UCSD-AML1 (cell line): Measurements from ENCODE around the gene IFNA8.
A peak's percentile ranks its signal among the peaks of the same experiment; 100 is the strongest.
"Not testable (repeated sequence)": the region's sequence is repeated elsewhere in the genome, so short reads cannot be mapped to it uniquely, and the experiment has no call there.

Experiments used
- DNase-seq: peaks from one replicate; lab custom pipeline; 2025; ENCODE audit not compliant: unreplicated experiment; lab: John Stamatoyannopoulos, UW

The IFNA8 gene

DNA sequence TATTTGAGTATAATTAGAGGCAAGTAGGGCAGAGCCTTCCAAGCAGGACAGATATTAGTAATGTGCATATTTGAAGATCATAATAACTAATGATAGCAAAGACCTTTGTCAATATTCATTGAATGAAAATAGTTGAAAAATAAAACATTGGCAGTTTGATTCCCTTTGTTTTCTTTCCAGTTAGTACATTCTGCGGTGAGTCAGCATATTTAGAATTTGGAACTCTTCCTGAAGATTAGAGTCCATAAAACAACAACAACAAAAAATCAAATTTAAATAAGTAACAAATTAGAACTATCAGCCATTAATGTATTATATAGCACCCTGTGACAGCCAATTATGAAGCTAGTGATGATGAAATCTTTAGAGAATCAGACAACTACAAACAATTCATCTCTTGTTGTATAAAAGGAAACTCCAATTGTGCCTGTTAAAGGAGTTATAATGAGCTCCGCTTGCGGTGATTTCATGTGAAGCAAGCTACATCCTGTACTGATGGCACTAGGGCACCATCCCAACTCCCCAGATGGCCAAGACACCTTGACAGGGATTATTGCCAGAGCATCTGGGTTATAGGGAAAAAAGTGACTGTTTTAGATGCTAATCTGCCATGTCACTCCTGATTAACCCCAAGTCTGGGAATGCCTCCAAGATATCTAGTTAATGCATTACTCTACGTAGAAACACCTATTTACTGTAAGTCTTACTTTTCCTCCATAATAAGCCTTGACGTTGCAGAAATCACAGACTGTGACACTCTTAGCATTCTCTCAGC lies 6.8 kb downstream of the IFNA8 start:
- DNase-seq, result no peak

DNA sequence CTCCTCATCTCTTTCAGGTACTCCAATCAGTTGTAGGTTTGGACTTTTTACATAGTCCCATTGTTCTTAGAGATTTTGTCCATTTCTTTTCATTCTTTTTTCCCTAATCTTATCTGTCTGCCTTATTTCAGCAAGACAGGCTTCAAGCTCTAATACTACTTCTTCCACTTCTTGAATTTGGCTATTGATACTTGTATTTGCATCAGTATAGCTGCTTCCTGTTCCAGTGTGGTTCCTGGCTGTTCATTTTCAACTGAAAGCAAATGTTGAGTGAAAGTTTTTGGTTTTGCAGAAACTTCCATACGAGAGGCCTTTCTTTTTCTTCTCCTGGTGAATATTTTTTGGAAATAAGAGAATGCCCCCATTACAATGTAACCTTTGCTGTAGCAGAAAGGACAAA lies 19.3 kb downstream of the IFNA8 start:
- DNase-seq, result no peak

DNA sequence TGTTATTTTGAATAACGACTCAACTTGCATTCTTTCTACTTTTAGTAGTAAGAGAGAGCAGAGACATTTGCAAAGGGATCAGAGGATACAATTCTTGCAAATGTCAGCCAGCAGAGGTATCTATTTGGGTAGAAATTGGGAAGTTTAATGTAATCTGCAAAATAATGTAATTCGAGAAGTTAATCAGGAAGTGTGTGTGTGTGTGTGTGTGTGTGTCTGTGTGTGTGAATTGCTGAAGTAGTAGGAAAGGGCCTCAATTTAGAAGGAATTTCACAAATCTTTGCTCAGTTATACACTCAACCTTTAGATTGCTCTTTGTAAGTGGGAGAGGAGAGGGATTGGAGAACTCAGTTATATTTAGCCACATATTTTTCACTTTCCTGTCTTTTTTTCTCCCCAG lies 20.3 kb downstream of the IFNA8 start:
- no peak for DNase-seq

DNA sequence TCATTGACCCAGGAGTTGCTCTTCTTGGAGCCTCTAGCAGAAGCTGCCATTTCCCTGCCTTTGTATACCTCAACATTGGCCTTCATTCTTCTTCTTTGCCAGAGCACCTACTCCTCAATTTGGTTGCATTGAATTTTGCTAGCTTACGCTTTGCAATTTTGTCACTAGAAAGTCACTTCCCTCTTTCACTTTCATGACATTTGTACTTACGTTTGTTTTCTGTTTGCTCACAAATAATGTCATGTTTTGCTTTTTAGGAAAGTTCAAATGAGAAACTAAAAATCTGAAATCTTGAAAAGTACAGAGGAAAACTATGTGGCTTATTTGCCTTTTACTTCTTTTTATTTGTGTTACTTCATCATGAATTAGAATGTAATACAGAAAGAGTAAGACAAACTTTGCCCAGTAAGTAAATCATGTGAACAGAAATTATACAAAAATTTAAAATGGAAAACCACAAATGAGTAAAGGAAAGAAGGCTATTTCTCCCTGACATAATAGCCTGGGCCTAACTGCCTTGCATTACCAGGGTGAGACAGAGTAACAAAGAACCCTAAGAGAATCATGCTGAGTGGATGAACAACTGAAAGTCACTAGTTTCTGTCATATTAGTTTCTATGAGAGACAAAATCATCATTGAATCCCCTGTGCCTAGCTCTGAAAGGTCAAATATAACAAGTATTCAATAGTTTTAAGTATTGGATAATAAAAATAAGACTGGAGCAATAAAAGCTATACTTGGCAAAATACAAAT lies 23.9 kb downstream of the IFNA8 start:
- DNase-seq, result no peak

DNA sequence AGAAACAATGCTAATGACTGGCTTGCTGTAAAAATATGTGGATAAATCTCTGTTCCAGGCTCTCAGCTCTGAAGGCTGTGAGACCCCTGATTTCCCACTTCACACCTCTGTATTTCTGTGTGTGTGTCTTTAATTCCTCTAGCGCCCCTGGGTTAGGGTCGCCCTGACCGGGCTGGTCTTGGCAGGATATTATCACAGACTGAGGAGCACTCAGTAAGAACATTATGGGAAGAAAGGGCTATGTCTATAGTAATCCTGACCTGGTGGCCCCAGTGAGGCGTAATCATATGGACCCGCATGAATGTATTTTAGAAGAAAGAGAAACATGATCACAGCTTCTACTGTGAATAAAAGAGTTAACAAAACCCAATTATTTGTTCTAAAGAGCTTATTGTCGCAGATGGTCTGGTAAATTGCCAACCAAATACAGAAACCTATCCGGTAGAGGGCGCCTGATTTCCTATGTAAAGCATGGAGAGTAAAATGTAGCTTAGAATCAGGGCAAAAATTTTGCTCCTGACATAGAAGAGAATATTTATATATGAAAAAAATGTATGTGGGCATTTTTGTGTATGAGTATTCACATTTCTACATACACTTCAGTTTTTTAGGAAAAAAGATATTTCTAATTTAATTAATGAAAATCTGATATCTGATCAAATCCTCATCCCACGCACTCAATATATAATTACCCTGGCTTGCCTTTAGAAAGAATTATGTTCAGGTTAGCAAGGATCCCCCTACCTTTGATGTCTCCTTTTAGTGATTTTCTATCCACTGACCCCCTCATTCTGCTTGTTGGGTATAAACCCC lies 25.5 kb downstream of the IFNA8 start:
- DNase-seq, result no peak

DNA sequence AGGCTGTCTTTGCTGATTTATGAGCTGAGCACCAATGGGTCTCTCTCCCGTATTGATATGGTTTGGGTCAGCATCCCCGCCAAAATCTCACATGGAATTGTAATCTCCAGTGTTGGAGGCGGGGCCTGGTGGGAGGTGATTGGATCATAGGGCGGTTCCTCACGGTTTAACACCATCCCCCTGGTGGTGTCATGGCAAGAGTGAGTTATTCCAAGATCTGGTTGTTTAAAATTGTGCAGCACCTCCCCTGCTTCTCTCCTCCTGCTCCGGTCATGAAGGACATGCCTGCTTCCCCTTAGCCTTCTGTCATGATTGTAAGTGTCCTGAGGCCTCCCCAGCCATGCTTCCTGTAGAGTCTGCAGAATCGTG lies 26.1 kb downstream of the IFNA8 start:
- not testable (repeated sequence) for DNase-seq

DNA sequence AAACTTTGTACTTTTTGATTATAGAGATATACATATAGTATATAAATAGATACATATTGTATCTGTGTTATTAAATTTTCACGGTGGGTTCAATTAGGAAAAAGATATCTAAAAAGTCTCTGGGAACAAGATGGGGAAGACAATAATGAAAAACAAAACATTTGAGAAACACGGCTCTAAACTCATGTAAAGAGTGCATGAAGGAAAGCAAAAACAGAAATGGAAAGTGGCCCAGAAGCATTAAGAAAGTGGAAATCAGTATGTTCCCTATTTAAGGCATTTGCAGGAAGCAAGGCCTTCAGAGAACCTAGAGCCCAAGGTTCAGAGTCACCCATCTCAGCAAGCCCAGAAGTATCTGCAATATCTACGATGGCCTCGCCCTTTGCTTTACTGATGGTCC lies 31.2 kb downstream of the IFNA8 start, which contains the start of gene IFNA1:
TSS of gene IFNA1 (plus strand) at position 301 of the 400 bp plus-strand sequence. CDS start at position 370, 69 bp downstream.
- no peak for DNase-seq

DNA sequence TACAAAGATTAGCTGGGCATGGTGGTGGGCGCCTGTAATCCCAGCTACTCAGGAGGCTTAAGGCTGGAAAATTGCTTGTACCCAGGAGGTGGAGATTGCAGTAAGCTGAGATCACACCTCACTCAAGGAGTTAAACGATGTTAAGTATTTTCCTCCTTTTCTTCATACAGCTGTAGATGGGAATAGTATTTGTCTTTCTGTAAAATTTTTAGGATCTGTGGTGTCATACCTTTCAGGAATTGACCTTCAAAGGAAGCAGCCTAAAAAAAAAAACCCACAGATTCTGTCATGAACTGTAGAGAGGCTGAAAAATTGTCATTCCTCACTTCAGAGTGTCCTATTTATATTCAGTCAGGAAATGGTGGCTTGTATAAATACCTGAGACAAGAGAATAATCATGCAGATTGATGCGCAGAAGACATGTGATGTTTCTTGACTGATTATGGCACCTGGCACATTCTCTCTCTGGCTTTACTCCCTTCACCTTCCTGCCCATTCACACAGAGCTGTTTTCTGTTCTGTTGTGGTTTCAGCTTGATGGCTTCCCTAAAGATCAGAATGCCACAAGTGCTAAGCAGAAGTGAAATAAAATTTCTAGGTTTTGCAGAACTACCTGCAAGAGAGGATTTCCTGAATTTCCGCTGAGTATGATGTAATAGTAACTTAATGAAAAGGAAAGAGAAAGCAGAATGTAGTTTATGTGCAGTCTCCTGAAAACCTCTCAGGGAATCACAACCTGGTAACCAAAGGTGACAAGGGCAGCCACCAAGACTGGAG lies 35.1 kb downstream of the IFNA8 start:
- DNase-seq, result no peak

DNA sequence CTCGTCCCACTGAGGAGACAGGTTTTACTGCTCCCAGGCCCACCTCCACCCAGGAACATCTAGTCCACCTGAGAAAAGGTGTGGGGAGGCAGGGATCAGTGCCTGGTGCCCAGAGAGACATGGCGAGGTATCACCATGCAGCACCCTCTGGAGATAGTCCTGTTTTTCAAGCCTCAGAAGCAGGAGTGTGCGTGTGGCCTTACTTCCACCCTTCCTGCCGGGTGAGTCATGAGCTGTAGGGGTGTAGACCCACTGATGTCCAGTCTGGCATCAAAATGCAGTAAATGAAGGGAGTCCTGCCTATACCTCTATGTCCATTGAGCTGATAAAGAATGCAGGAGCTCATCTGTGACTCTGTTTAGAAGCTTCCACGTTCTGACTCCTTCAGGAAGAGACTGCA lies 40.4 kb downstream of the IFNA8 start:
- not testable (repeated sequence) for DNase-seq

DNA sequence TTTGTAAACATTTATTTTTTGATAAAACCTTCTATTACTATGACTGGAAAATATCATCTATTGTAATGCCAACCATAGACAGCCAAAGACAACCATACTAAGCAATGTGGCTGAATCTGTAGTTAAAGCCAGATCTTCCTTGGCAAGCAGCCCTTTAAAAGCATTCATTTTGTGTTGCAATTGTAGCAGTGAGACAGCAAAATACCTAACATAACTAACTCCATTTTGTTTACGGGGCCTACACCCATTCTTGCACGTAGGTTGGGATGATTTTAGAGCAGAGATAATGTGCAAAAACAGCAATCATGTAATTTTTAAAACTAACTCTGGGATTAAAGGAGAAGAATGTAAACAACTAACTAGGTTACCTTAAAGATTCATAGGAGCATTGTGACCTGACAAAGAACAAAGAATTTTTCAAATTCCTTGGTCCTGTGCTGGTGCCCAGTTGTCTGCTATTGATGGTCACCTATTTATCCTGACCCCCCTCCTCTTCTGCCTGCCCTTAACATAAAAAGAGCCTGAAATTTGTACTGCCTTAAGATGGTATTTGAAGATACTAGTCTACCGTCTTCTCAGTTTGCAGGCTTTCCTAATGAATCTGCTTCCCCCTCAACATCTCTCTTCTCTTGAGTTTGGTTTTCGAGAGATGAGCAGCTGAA lies 41.9 kb downstream of the IFNA8 start:
- DNase-seq, result no peak

DNA sequence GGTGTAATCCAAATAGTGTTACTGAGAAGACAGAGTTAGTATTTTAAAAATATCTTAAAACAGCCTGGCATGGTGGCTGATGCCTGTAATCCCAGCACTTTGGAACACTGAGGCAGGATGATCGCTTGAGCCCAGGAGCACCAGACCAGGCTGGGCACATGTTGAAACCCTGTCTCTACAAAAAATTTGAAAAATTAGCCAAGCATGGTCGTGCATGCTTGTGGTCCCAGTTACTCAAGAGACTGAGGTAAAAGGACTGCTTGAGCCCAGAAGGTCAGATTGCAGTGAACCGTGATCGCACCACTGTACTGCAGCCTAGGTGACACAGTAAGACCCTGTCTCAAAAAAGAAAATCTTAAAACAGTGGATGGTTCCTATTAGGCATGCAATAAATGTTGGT lies 43.8 kb downstream of the IFNA8 start:
- DNase-seq, result no peak

DNA sequence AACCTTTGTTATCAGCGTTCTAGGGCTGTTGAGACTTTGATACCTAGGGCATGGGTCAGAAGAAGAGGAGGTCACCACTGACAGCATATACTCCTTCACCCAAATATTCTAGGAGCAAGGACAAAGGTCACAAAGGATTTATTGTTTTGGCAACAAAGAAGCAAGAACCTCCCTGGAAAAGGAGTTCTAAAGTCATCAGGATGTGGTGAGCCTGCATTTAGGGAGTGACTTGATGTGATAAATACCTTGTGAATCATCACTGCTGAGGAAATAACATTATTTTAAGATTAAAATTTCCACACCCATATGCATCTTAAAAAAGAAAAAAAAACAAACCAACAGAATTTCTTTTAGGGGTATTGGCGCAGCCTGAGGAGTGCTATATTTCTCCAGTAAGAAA lies 45.2 kb downstream of the IFNA8 start:
- no peak for DNase-seq

DNA sequence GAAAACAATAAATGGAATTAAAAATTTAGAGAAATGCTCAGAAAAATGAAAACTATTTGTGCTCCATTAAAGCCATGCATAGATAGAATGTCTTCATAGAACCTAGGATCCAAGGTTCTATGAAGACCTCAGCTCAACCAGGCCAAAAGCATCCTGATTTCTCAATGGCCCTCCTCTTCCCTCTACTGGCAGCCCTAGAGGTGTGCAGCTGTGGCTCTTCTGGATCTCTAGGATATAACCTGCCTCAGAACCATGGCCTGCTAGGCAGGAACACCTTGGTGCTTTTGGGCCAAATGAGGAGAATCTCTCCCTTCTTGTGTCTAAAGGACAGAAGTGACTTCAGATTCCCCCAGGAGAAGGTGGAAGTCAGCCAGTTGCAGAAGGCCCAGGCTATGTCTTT lies 46.4 kb downstream of the IFNA8 start:
- peak; percentile 21 for DNase-seq
